ENCODE data around the gene PTRH1.

Gene PTRH1

GRCh38 chr9:127723444-127723843 is 8.0 kb upstream of the PTRH1 start:
- no peak overlapping the region for H3K4me3 ChIP-seq (ENCODE audit: low read depth, low read length)
- no peak for TF ChIP-seq CTCF (conservative IDR thresholded peaks at IDR 0.05; ENCODE audit: low read depth, low read length)
- DNase-seq (ENCODE audit: low read depth), result peak; percentile 35

- no peak for TF ChIP-seq CTCF (conservative IDR thresholded peaks at IDR 0.05; ENCODE audit: low read depth, low read length)
- no peak for DNase-seq (ENCODE audit: low read depth)
- H3K4me3 ChIP-seq (ENCODE audit: low read depth, low read length), result no peak overlapping the region
Observed at GRCh38 chr9:127723013-127723412, 7.5 kb upstream of the PTRH1 start.

GRCh38 chr9:127722055-127722745 is 6.7 kb upstream of the PTRH1 start:
- no peak for DNase-seq (ENCODE audit: low read depth)
- no peak for TF ChIP-seq CTCF (conservative IDR thresholded peaks at IDR 0.05; ENCODE audit: low read depth, low read length)
- H3K4me3 ChIP-seq (ENCODE audit: low read depth, low read length), result no peak overlapping the region

- no peak for DNase-seq (ENCODE audit: low read depth)
- no peak for TF ChIP-seq CTCF (conservative IDR thresholded peaks at IDR 0.05; ENCODE audit: low read depth, low read length)
- H3K4me3 ChIP-seq (ENCODE audit: low read depth, low read length), result no peak overlapping the region
Observed at GRCh38 chr9:127721391-127721821, 5.9 kb upstream of the PTRH1 start.

GRCh38 chr9:127720865-127721227 is 5.4 kb upstream of the PTRH1 start:
- no peak overlapping the region for H3K4me3 ChIP-seq (ENCODE audit: low read depth, low read length)
- TF ChIP-seq CTCF (conservative IDR thresholded peaks at IDR 0.05; ENCODE audit: low read depth, low read length), result no peak
- no peak for DNase-seq (ENCODE audit: low read depth)

- no peak overlapping the region for H3K4me3 ChIP-seq (ENCODE audit: low read depth, low read length)
- no peak for TF ChIP-seq CTCF (conservative IDR thresholded peaks at IDR 0.05; ENCODE audit: low read depth, low read length)
- no peak for DNase-seq (ENCODE audit: low read depth)
Observed at GRCh38 chr9:127720031-127720864, 4.8 kb upstream of the PTRH1 start.
